ENCODE results near the gene LRBA.

LRBA gene

DNA sequence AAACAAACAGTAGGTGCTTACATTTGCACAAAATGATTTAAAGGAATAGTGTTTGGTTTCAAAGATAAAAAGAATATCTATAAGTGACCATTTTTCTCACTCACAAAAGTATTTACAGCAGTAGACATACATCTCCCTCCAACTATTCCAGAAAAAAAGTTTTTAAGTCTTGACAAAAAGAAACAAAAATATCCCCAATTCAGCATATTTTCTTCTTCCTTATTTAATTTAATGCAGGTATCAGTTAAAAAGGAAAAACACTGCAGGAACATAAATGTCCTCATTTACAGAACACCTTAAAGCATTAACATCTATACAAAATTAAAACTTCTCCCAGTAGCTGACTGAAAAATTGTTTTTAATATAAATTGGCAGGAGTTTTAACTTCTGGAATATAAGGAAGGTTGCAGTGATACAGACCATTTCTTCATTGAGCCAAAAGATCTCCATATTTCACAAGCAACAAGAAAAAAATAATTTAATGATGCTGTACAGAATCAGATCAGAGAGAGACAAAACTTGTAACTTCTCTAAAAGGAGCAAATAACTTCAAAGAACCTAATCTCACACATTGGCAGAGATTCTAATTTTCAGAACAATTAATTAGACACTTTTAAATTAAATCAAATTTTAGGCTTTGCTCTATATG, 428.8 kb downstream of the LRBA start:
- DNase-seq (ENCODE audit: low spot score) = no peak

DNA sequence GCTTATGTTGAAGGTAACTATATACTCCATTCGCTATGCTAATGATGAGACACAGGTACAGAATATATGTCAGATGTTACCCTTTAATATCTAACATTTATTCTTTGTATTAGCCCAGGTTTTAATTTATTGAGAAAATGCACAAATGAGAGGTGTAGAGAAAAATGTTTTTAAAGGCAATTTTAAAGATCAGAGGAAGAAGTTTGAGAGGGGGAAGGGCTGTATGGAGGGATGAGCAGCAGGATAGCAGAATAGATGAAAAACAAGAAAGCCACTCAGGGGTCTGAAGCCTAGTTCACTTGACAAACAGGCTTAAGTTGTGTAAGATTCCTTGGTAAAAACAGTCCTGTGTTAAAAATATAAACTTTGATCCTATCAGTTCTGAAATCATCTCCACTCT, 429.5 kb downstream of the LRBA start:
- DNase-seq (ENCODE audit: low spot score) = no peak

DNA sequence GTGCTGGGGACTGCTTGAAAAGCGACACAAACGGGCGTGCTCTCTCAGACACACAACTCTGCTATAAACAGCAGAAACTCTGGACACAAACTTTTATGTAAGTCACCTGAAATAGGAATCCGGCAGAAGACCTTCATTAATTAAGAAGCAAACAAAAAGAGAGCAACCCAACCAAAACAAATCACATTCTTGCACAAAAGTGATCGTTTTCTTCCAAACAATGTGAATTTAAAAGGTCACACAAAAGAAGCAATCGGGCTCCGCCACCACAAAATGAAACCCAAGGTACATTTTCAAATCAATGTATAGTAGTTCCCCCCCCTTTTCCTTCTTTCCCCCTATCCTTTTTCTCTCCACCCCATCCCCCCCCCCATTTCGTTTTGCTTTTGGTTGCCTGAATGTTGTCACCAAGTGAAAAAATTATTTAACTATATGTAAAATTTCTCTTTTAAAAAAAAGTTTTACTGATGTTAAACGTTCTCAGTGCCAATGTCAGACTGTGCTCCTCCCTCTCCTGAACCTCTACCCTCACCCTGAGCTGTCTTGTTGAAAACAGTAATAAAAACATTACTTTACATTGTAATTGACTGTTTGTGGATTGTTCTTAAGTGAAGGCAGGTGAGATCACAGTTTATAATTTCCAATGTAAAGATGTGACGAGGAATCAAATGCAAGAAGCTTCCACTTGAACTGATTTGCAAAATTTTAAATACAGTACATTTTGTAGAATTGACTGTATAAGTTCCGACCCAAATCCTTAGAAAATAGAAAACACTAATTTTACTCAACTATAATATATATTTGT, 430.8 kb downstream of the LRBA start:
- DNase-seq (ENCODE audit: low spot score) = no peak

DNA sequence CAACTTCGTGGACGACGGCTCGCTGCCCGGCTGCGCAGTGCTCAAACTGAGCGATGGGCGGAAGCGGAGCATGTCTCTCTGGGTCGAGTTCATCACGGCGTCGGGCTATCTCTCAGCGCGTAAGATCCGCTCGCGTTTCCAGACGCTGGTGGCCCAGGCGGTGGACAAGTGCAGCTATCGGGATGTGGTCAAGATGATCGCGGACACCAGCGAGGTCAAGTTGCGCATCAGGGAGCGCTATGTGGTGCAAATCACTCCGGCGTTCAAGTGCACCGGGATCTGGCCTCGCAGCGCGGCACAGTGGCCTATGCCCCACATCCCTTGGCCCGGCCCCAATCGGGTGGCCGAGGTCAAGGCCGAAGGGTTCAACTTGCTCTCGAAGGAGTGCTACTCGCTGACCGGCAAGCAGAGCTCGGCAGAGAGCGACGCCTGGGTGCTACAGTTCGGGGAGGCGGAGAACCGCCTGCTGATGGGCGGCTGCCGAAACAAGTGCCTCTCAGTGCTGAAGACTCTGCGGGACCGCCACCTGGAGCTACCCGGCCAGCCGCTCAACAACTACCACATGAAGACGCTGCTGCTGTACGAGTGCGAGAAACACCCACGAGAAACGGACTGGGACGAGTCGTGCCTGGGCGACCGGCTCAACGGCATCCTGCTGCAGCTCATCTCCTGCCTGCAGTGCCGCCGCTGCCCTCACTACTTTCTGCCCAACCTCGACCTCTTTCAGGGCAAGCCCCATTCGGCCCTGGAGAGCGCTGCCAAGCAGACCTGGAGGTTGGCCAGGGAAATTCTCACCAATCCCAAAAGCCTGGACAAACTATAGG, 431.6 kb downstream of the LRBA start:
- no peak for DNase-seq (ENCODE audit: low spot score)

DNA sequence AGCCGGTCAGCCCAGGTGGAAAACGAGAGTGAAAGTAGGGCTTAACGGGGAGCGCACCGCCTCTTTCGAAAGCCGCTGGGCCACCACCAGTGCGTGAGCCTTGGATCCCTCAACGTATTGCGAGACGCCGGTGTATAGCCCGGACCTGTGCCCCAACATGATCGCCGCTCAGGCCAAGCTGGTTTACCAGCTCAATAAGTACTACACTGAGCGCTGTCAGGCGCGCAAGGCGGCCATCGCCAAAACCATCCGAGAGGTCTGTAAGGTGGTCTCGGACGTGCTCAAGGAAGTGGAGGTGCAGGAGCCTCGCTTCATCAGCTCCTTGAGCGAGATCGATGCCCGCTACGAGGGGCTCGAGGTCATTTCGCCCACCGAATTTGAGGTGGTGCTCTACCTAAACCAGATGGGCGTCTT, 432.2 kb downstream of the LRBA start:
- no peak for DNase-seq (ENCODE audit: low spot score)

DNA sequence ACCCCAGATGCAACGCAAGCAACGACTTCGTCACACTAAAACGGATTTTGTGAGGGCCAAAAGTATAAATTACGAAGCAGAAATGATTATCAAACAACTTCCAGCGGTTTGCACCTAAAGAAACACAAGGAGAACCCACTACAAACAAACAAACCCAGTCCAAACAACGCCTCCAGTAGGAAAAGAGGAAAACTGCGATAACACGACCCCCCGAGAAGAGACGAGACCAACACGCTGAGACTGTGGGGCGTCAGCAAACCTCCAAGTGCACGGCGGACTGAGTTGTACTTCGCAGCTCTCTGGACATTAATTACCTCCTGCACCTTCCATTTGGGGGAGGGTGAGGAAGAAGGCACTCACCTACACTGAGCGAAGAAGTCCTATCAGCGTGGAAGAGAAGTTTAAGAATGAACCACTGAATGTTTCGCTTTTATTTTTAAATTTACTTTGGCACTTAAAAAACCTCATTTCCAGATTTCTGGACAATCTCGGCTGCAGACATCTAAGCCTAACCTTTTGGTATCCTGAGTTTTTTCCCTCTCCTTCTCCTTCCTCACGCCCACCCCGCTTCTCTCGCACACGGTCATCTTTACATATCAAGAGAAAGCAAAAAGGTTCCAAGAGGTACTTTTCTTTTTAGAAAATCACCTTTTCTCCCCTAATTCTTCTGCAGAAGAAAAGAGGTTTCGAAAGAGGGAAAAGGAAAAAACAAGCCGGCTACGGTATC, 432.8 kb downstream of the LRBA start, which contains the start of gene MAB21L2:
Gene MAB21L2, plus strand, starts transcription at position 6 of the 727 bp plus-strand sequence. CDS start 879 bp downstream, outside the sequence.
- DNase-seq (ENCODE audit: low spot score) = no peak

DNA sequence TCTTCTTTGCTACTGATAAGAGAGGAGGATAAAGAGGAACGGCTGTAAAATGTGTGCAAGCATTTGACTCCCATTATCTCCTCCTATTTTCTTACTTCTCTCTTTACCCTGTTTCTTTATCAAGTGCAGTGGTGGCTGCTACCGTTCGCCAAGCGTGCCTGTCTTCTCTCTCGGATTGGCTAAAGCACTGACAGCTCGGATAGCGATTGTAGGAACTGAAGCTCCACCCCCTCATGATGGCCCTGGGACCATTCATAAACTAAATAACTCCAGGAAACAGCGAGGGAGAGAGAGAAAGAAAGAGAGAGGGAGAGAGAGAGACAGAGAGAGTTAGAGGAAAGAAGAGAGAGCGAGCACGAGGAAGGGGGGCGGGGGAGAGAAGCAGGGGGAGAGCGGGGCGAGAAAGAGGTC, 433.4 kb downstream of the LRBA start:
- DNase-seq (ENCODE audit: low spot score) = no peak

DNA sequence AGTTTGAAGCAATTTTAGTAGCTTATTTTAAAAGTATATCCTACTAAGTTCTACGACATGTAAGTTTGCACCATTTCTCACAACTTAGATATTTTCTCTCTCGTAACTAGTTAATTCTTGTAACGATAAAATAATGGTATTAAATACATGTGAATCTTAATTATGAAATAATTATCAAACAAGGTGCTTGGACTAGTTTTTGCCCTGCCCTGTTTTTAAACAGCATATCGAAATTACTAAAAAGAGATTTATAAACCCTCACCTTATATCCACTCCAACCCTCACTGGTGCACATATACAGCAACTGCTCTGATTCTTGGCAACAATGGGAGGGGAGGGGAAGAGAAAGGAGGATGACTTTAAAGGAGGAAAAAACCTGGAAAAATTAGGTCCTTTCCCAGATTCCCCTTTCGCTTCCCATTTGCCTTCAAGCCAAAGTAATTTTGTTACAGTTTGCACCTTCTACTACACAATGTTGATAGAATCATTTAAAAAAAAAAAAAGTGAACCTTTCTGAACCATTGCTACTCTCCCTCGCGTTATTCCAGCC, 434.0 kb downstream of the LRBA start:
- DNase-seq (ENCODE audit: low spot score) = no peak

DNA sequence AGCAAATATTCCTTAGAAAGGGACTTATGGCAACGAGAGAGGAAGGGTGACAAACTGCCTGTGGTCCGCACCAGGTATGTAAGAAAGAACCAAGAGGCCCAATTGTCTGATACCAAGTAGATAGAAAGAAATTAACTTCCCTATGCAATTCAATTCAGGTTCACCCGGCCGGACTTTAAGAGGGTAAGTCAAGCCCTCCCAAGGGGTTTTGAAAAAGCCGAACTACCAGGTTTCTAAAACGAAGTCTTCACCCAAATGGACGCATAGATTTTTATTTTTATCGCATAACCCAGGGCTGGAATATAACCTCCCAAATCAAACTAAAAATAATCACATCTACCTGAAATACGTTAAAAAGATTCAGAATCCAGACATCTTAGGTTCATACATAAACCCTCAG, 434.8 kb downstream of the LRBA start:
- DNase-seq (ENCODE audit: low spot score) = no peak

DNA sequence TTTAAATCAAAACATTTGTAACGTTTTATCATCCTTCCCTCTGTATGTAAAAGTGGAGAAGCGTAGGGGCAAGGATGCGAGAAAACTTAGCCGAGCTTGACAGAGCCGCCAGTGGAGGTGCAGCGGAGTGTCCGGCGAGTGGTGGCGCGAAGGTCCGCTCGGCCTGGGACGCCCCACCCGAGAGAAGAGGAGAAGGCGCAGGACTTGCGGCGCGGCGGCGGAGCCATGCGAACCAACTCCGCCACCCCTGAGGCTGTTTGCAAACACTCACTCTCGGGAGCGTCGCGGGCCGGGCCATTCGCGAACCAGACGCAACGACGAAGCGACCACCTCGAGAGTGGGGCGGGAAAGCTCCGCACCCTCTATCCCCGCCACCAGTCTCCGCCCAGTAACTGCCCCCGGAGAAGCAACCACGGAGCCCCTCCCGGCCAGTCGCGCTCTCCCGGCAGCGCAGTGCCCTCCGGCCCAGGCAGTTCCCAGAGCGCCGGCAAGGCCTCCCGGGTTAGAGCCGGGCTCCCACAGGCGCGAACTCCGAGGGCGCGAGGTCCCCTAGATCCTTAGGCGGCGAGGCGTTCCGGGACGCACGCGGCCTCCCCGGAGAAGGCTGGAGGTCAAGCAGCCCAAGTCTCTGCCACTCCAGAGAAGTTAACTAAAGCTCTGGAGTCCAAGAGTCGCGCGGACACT, 435.4 kb downstream of the LRBA start:
- no peak for DNase-seq (ENCODE audit: low spot score)

DNA sequence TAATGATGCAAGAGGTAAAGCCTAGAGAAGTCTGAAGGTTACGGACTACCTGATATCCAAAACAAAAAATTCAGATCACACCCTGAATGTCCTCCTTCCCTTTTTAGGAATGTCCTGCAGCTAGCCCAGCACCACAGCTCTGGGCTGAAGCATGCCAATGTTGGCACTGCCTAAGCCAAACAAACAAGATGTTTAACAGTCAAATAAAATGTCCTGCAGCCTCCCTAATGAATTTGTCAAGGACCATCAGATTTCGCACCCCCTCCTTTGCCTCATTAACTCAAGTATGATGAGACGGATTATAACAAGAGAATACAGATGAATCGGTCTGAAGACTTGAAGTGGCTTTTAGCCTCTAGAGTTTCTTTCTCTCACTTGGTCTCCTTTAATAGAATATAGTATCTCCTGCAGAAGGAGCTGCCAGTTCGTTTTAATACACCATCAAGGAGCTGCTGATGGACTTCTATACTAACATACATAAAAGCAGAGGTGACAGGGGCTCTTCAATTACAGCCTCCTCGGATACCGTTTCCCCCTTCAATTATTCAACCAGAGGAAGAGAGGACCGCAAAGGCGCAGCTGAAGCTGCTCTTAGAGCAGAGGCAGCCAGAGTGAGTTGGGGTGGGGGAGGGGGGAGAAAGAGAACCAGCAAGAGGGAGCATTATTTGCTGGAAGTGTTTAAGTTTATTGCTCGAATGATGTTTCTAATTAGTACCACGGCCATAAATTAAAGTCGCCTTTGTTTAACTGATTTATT, 436.2 kb downstream of the LRBA start:
- no peak for DNase-seq (ENCODE audit: low spot score)

DNA sequence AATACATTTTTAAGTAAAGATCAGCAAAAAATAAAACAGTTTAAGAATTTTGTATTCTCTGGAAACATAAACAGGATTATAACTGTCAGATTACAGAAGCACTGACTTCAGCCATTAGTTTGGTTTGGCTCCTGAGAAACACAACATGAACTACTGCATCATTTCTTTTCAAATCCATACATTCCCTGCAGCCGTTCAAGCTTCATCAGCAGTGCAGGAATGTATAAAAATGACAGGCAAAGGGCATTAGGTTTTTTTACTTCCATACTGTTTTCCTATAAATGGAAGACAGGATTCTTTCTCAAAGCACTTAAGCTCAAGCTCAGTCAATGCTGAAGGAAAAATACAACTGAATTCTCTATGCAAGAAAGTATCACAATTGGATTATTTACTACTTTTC, 437.3 kb downstream of the LRBA start:
- no peak for DNase-seq (ENCODE audit: low spot score)

DNA sequence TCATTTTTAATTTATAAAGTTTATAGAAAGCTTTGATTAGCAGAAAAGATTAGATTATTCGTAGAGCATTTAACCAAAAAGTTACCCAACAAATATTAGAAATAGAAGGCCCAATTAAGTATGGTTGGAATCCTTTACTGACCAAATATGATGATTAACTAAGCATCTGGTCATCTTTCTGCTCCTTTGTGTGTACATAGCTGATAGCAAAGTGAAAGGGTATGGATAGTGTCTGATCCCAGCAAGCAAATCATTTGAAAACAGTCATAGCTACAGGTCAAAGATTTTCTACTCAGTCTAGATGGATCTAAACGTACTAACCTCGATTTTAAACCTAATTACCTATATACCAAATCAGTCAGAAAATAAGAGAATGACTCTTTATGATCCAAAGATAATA, 440.4 kb downstream of the LRBA start:
- no peak for DNase-seq (ENCODE audit: low spot score)

DNA sequence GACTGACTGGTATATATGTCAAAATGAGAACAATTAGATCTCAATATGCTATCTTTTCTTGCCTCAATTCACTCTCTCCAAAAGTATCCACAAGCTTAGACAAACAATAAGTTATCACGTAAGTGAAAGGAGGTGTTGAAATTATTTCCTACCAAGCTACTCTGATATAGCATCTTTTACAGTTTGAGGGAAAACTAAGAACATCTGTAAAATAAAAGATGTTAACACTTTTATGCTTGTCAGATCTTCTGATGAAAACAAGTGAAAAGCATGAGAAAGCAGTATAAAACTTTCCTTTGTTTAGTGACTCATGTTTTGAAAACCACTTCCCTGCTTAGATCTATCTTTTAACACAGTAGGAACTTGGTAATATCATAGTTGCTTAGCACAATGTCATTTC, 441.6 kb downstream of the LRBA start:
- DNase-seq (ENCODE audit: low spot score) = no peak

DNA sequence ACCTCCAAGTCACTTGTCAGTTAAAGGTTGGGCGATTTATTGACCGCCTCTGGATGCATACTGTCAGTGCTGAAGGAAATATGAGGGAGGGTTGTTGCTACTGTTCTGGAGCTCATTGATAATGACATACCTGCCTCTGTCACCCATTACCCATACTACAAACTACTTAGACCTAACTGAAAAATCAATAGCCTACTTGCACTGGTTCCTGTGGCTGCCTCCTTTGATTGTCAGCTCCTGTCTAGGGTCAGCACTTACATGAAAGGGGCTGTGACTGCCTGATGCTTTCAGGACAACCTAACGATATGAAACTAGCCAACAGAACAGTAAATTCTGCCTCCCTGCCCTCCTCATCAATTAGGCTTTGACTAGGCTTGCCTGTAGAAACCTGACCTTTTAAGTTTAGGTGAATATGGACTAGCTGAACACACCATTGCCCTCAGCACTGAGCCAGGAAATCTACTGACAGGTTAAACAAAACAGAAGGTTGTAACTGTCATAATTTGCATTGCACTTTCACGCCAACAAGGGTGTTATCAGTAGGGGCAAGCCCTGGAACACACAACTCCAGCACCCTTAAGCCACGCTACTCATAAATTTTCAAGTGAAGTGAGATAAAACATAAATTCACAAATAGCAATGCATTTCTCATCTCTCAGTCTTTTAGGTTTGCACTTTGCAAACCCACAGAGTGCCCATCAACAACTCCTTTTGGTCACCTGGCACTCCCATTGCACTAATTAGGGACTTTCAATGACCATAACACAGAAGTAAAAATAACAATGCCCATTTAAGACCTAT, 442.2 kb downstream of the LRBA start:
- DNase-seq (ENCODE audit: low spot score) = no peak

DNA sequence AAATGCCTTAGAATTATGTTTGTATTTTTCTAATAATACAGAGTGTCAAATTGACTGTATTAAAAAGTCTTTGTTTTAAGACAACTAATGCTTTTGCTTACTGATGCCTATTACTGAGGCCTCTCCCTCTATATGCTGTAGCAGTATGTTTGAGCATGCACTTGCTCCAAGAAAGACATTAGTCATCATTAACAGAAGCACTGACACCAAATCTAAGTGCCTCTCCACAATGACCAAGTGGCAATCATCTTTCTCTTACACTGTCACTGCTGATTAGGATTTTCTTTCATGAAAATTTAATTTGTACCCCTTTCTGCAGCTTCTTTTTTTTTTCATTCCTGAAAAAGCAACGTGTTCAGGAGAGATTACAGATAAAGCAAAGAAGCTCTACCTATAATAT, 444.2 kb downstream of the LRBA start:
- no peak for DNase-seq (ENCODE audit: low spot score)

DNA sequence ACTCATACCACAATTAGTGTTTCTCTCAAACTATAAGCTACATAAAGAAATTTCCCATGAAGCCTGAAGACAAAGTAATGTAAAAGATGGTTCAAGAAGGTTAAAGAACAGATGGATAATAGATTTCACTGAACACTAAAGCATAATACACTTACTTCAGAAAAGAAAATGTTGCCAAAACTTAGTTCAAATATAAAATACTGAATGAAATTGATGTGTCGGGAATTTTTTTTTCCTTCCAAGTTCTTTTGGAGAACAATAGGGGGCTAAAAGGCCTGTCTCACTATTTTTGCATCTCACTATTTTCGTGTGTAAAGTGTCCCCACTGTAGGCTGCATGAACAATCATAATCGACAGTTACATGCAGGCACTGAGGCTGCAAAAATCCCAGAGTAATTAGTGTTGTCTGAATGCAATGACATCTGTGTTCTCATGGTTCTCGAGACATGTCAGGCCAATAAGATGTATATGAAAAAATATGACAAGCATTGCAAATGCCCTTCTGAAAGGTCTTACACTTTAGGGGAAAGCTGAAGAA, 445.0 kb downstream of the LRBA start:
- no peak for DNase-seq (ENCODE audit: low spot score)

DNA sequence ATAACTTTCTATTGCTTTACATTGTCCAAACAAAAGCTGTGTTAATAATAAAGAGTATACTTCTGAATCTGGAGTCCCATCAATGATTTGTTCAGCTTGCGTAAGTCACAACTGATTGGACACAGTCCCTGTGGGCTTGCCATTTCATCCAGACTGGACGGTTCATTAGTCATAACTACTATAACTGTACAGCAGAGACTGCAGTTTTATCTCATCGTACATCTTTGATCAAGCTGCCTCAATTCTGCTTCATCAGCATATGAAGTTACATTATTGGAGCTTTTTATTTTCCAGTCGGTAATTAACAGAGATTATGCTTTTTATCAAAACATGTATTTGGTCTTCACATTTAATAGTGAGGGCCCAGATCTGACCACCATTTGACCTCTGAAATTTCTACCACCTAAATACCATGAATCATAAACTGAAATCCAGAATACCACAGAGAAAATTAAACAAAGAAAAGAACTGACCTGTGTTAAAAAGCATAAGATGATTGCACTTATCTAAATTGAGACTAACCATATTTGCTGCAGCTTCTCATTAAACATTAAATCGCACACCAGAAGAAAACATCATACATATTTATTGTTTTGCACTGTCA, 445.6 kb downstream of the LRBA start:
- DNase-seq (ENCODE audit: low spot score) = no peak

DNA sequence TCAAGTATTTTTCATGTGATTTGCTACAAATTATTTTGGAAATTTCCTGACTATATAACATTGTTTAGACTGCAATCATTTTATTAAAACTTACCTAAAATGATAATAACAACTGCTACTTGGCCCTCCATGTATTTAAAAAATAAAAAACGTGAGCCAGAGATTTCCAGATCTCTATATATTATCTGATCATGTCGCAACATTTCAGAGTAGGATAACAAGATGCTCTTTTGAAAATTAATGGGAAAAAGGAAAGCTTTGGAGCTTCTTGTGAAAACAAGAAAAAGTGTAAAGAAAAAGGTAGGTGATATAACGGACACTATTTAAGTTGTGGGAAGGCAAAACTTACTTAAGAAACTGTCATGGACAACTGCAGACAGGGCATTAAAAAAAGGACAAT, 448.0 kb downstream of the LRBA start:
- DNase-seq (ENCODE audit: low spot score) = no peak
